Spleen (tissue), 11 donors: Measurements from ENCODE around the gene CNBP. TPM values are rescaled to one million over a fixed set of nuclear protein-coding genes. Genes with fewer than 3 reads are reported as not detected.

Source experiments
- DNase-seq: peaks from one replicate; pipeline ENCODE4 v3.0.0-alpha.2; 2020
- H3K27ac ChIP-seq, 8 donors: fragments of 200-600 bp; sonication (generic) in 7 of 8; 1 replicate in 4 of 8; 2 replicates in 4 of 8; pipeline versions ENCODE4 v1.5.0 to v1.8.0; 2016 to 2021; ENCODE audit warnings: inconsistent platforms in 4 of 8, mild to moderate bottlenecking in 4 of 8, moderate library complexity in 1 of 8
- H3K27me3 ChIP-seq, 7 donors: fragments of 200-600 bp; sonication (generic) in 6 of 7; replicated peaks in 1 of 7; 1 replicate in 4 of 7; 2 replicates in 3 of 7; pipeline versions ENCODE4 v1.5.0 to v1.8.0; 2016 to 2021; ENCODE audit warnings: inconsistent platforms in 3 of 7, mild to moderate bottlenecking in 1 of 7
- H3K36me3 ChIP-seq, 6 donors: fragments of 200-600 bp; sonication (generic) in 5 of 6; 1 replicate in 4 of 6; 2 replicates in 2 of 6; pipeline versions ENCODE4 v1.5.0 to v1.8.0; 2016 to 2021; ENCODE audit warnings: inconsistent platforms in 2 of 6
- H3K4me1 ChIP-seq, 6 donors: fragments of 200-600 bp; sonication (generic) in 5 of 6; 1 replicate in 3 of 6; 2 replicates in 3 of 6; pipeline versions ENCODE4 v1.5.0 to v1.8.0; 2016 to 2021; ENCODE audit warnings: inconsistent platforms in 3 of 6
- H3K4me3 ChIP-seq, 8 donors: fragments of 200-600 bp; sonication (generic) in 7 of 8; 1 replicate in 4 of 8; 2 replicates in 4 of 8; pipeline versions ENCODE4 v1.5.0 to v1.8.0; 2016 to 2021; ENCODE audit warnings: inconsistent platforms in 4 of 8, mild to moderate bottlenecking in 4 of 8, moderate library complexity in 2 of 8
- H3K9me3 ChIP-seq, 8 donors: fragments of 200-600 bp; sonication (generic) in 7 of 8; 1 replicate in 4 of 8; 2 replicates in 4 of 8; pipeline versions ENCODE4 v1.5.0 to v1.8.0; 2016 to 2021; ENCODE audit warnings: inconsistent platforms in 4 of 8
- POLR2A ChIP-seq, 3 donors: fragments of 450-650 bp; IDR thresholded peaks; one replicate each; pipeline ENCODE4 v1.5.1; 2017; ENCODE audit warnings: antibody characterized with exemption in 3 of 3, mild to moderate bottlenecking in 1 of 3
- POLR2AphosphoS5 ChIP-seq, 3 donors: sonication (generic); formaldehyde crosslinking; IDR thresholded peaks; one replicate each; pipeline ENCODE4 v1.5.1; 2017; ENCODE audit warnings: antibody characterized with exemption in 3 of 3
- whole genome bisulfite sequencing, 5 donors: extraction: QIAGEN DNeasy Blood & Tissue Kit in 3 of 5; methylation state at CpG; one replicate each; pipeline versions ENCODE4 v1.1.5 to v1.1.7; 2013 to 2018; 5-methylcytosine and 5-hydroxymethylcytosine counted together
- intact Hi-C: fragments of 100-400 bp; cut with DNase I; formaldehyde crosslinking; loops from one replicate; pipeline ENCODE4 v1.15.0; 2023; ENCODE audit warnings: low total_unique reads
- polyA plus RNA-seq, 3 donors: library from polyadenylated mRNA; stranded (reverse); fragments of 200-250 nt; gene quantifications; one replicate each; pipeline ENCODE4 v1.2.1, GENCODE V29; 2013
- total RNA-seq, 7 donors: library from RNA; depleted of rRNA in 3 of 7; stranded (reverse); fragments of >200 nt in 3 of 7; fragmentation: NEBNext Ultra II Directional in 4 of 7; extraction: Animal tissue kit (Norgen Biotek cat#: 25700) in 4 of 7; gene quantifications; one replicate each; pipeline versions ENCODE4 v1.1.0 to v1.2.1, GENCODE V29; 2016 to 2021
- TF ChIP-seq, protein P1 (sequence below), 11 experiments: fragments of 200-600 bp in 7 of 11; fragments of 450-650 bp in 4 of 11; sonication (generic) in 4 of 11; IDR thresholded peaks in 8 of 11; conservative IDR thresholded peaks in 3 of 11; 1 replicate in 7 of 11; 2 replicates in 4 of 11; pipeline versions ENCODE4 v1.4.0 to v1.8.0; 2016 to 2021; ENCODE audit warnings: antibody characterized with exemption in 11 of 11, inconsistent platforms in 4 of 11, mild to moderate bottlenecking in 1 of 11
- donor health status: healthy with polysubstance abuse.
- donor health status: DM: no; HTN: no; CAD: no; lungs with moderate emphysema.
- donor health status: DM: no; HTN: no; CAD: no.
- donor health status: Bipolar disorder and iron deficiency.
- donor health status: healthy.
- donor health status: DM: no; HTN: no; CAD: no.
- donor health status: DM: yes; HTN: yes; CAD: no.

Gene CNBP
- total and polyA plus RNA-seq, 10 donors: 252 to 420 (median 312) TPM

DNA sequence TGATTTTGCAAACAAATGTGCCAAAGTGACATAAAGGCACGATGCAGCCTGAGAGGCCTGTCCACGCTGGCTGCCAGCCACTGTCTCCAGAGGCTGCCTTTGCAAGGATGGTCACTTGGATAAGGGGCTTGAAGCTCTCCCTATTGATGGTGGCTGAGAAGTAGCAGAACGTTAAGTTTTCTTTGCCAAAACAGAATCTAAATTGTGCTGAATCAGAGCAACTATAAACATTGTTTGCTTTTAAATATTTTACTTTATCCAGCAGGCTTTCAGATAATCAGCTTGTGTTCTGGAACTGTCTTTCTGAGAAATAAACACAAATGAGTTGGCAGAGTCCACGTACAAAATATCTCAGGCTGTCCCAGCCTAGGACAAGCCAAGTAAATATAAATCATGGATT lies 23.8 kb upstream of the CNBP start:
- Histone ChIP-seq H3K36me3 (no peaks in the 10 kb centered on the region), H3K9me3 (no peaks in the 10 kb centered on the region), H3K27me3 (peaks cover 0 to 91% (median 11%) of the 10 kb centered on the region in 7 donors), H3K4me3 (no peak overlapping the region), H3K27ac (no peak overlapping the region), H3K4me1 (peaks cover 0 to 13% (median 6%) of the 10 kb centered on the region in 6 donors)
- no peak for DNase-seq
- TF ChIP-seq, protein P1, sequence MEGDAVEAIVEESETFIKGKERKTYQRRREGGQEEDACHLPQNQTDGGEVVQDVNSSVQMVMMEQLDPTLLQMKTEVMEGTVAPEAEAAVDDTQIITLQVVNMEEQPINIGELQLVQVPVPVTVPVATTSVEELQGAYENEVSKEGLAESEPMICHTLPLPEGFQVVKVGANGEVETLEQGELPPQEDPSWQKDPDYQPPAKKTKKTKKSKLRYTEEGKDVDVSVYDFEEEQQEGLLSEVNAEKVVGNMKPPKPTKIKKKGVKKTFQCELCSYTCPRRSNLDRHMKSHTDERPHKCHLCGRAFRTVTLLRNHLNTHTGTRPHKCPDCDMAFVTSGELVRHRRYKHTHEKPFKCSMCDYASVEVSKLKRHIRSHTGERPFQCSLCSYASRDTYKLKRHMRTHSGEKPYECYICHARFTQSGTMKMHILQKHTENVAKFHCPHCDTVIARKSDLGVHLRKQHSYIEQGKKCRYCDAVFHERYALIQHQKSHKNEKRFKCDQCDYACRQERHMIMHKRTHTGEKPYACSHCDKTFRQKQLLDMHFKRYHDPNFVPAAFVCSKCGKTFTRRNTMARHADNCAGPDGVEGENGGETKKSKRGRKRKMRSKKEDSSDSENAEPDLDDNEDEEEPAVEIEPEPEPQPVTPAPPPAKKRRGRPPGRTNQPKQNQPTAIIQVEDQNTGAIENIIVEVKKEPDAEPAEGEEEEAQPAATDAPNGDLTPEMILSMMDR (IDR thresholded peaks at IDR 0.05 in 8 of 11, conservative IDR thresholded peaks at IDR 0.05 in 3 of 11): no peak
- TF ChIP-seq POLR2A (IDR thresholded peaks at IDR 0.05) (no peak), POLR2AphosphoS5 (IDR thresholded peaks at IDR 0.05) (no peak)
- whole genome bisulfite sequencing, 5 donors: 67 to 87% (median 79%) methylated on average over 4 of the region's 4 CpGs
- intact Hi-C loops: no loop called here

DNA sequence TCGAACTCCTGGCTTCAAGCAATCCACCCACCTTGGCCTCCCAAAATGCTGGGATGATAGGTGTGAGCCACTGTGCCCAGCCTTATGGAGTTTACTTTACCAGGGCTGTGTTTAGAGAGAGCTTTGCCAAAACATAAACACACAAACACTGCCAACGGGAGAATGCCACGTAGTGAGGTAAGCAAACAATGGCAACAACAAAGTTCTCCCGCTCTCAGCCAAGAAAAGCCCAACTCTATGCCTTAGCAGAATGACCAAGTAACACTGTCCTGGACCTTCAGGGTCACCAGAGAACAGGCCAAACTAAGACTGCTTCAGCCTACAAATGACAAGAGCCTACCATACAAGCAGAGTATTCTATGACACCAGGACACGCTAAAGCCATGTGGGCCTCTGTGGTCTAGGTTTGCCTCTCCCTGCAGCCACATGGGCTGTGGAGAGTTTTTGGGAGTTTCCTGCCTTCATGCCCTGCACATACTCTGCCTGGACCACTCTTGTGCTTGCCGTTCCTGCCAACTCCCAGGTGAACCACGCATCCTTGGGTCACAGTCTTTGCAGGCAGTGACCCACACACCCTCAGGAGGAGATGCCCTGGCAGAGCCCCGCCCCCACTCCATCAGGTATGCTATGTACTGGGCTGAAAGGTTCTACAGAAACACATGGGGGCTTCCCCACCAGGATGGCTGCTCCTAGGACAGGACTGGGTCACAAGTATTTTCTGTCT lies 21.6 kb upstream of the CNBP start:
- Histone ChIP-seq H3K9me3 (no peaks in the 10 kb centered on the region), H3K27ac (no peak overlapping the region), H3K4me1 (no peaks in the 10 kb centered on the region), H3K27me3 (peaks cover 0 to 77% (median 11%) of the 10 kb centered on the region in 7 donors), H3K4me3 (no peak overlapping the region), H3K36me3 (no peaks in the 10 kb centered on the region)
- intact Hi-C loops: no loop called here
- 82 to 91% (median 90%) methylated on average over 8 of the region's 8 CpGs for WGBS, 5 donors
- DNase-seq: no peak
- TF ChIP-seq POLR2A (IDR thresholded peaks at IDR 0.05) (no peak), POLR2AphosphoS5 (IDR thresholded peaks at IDR 0.05) (no peak)
- TF ChIP-seq, protein P1 (IDR thresholded peaks at IDR 0.05 in 8 of 11, conservative IDR thresholded peaks at IDR 0.05 in 3 of 11): no peak

DNA sequence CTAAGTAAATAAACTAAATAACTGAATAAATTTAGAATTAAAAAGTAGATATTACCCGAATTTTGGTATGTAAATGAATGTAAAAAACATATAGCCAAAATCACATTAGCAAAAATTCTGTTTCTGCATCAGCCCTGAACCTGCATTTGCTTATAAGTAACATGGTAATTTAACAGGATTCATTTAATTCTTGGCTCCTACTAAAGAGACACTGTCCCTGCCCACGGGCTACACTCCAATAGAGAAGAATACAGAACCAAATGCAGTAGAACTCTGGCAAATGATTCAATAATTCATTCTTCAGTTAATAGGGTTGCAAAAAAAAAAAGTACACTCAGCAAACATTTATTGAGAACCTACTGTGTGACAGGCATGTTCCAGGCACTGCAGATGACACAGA lies 20.8 kb upstream of the CNBP start:
- Histone ChIP-seq H3K27me3 (peaks cover 0 to 70% (median 11%) of the 10 kb centered on the region in 7 donors), H3K9me3 (no peaks in the 10 kb centered on the region), H3K4me3 (no peak overlapping the region), H3K36me3 (no peaks in the 10 kb centered on the region), H3K4me1 (peaks cover 0 to 8% (median 3%) of the 10 kb centered on the region in 6 donors), H3K27ac (no peak overlapping the region)
- intact Hi-C loops: no loop called here
- DNase-seq: no peak
- WGBS, 5 donors: 76 to 89% (median 83%) methylated on average over 2 of the region's 2 CpGs
- TF ChIP-seq, protein P1 (IDR thresholded peaks at IDR 0.05 in 8 of 11, conservative IDR thresholded peaks at IDR 0.05 in 3 of 11): no peak
- TF ChIP-seq POLR2A (IDR thresholded peaks at IDR 0.05) (no peak), POLR2AphosphoS5 (IDR thresholded peaks at IDR 0.05) (no peak)

DNA sequence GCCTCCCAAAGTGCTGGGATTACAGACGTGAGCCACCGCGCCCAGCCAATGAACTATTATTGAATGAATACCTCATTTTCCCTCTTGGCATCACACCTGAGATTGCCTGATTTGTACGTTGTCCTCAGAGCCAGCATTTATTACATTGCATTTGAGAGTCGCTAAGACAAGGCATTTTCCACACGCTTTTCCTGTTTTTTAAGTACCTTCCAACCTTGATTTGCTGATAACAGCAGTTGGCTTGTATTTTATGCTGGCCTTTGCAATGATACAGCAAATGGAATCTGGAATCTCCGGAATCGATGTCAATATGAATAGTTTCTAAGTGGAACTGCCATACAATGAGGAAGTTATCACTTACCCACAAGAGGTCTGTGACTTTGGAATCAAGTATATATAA lies 15.7 kb upstream of the CNBP start:
- intact Hi-C loops: no loop called here
- Histone ChIP-seq H3K27me3 (peaks cover 0 to 51% (median 8%) of the 10 kb centered on the region in 7 donors), H3K36me3 (no peaks in the 10 kb centered on the region), H3K9me3 (no peaks in the 10 kb centered on the region), H3K4me3 (no peak overlapping the region), H3K4me1 (peaks cover 0 to 43% (median 27%) of the 10 kb centered on the region in 6 donors), H3K27ac (no peak overlapping the region)
- WGBS, 5 donors: 60 to 73% (median 67%) methylated on average over 8 of the region's 8 CpGs
- TF ChIP-seq, protein P1 (IDR thresholded peaks at IDR 0.05 in 8 of 11, conservative IDR thresholded peaks at IDR 0.05 in 3 of 11): no peak
- no peak for TF ChIP-seq POLR2A (IDR thresholded peaks at IDR 0.05)
- no peak for DNase-seq
